Suppressor macrophage treated with lipopolysaccharide for 1 hour (primary cell): ENCODE results near the gene RPL37A.

Experiments used
- DNase-seq, 3 donors: peaks; one replicate each; pipeline ENCODE4 v3.0.0-alpha.2; 2020 to 2022

Gene RPL37A

GRCh38 chr2:216549926-216550690 is 51.5 kb downstream of the RPL37A start:
- DNase-seq = no peak

GRCh38 chr2:216551234-216552068 is 52.8 kb downstream of the RPL37A start:
- DNase-seq = no peak

GRCh38 chr2:216553093-216553478 is 54.4 kb downstream of the RPL37A start:
- no peak for DNase-seq
